A549 (cell line): Measurements from ENCODE around the gene CC2D1A.

Experiments used
- CBX2 ChIP-seq: fragments of 200-600 bp; sonication (generic); IDR thresholded peaks from 2 replicates; pipeline ENCODE4 v1.6.1; 2016; ENCODE audit warnings: low read depth, mild to moderate bottlenecking, borderline replicate concordance
- CEBPB ChIP-seq, 2 experiments: fragments of >200 bp in 1 of 2; sonication (Bioruptor Twin) in 1 of 2; formaldehyde crosslinking in 1 of 2; IDR thresholded peaks; 2 replicates each; pipeline ENCODE4 v1.6.1; 2012 to 2016
- KDM1A ChIP-seq: fragments of 200-600 bp; sonication (generic); IDR thresholded peaks from 2 replicates; pipeline ENCODE4 v1.6.1; 2016; ENCODE audit warnings: low read depth, mild to moderate bottlenecking
- MAX ChIP-seq: IDR thresholded peaks from 2 replicates; pipeline ENCODE4 v1.6.1; 2012
- MAZ ChIP-seq: fragments of 150-350 bp; IDR thresholded peaks from 2 replicates; pipeline ENCODE4 v1.6.1; 2014; ENCODE audit warnings: antibody characterized with exemption, low read depth, low read length, borderline replicate concordance
- NR3C1 ChIP-seq: fragments of >200 bp; sonication (Bioruptor Twin); formaldehyde crosslinking; IDR thresholded peaks from 3 replicates; pipeline ENCODE4 v1.6.1; 2017
- PBX3 ChIP-seq: IDR thresholded peaks from 2 replicates; pipeline ENCODE4 v1.6.1; 2012
- POLR2A ChIP-seq: IDR thresholded peaks from 2 replicates; pipeline ENCODE4 v1.6.1; 2012; ENCODE audit warnings: mild to moderate bottlenecking, low read length
- RAD21 ChIP-seq, 2 experiments: fragments of >200 bp in 1 of 2; sonication (Bioruptor Twin) in 1 of 2; formaldehyde crosslinking in 1 of 2; IDR thresholded peaks in 1 of 2; conservative IDR thresholded peaks in 1 of 2; 2 replicates in 1 of 2; 3 replicates in 1 of 2; pipeline ENCODE4 v1.6.1; 2012 to 2018; ENCODE audit warnings: inconsistent platforms in 1 of 2
- RFX5 ChIP-seq: fragments of 450-650 bp; IDR thresholded peaks from 2 replicates; pipeline ENCODE4 v1.7.1; 2014; ENCODE audit warnings: antibody characterized with exemption, mild to moderate bottlenecking, moderate library complexity
- SMC3 ChIP-seq: fragments of >200 bp; sonication (Bioruptor Twin); formaldehyde crosslinking; IDR thresholded peaks from 3 replicates; pipeline ENCODE4 v1.6.1; 2018; ENCODE audit warnings: inconsistent platforms
- TF ChIP-seq, protein P1 (sequence below): fragments of >200 bp; sonication (Bioruptor Twin); formaldehyde crosslinking; IDR thresholded peaks from 3 replicates; pipeline ENCODE4 v1.5.1; 2016
- TF ChIP-seq, protein P2 (sequence below): fragments of 200-600 bp; sonication (generic); IDR thresholded peaks from 2 replicates; pipeline ENCODE4 v1.6.1; 2016; ENCODE audit warnings: antibody characterized with exemption, mild to moderate bottlenecking, moderate library complexity

GRCh38 chr19:13883516-13884064 lies 22.4 kb upstream of the CC2D1A start:
- TF ChIP-seq RAD21 (conservative IDR thresholded peaks at IDR 0.05 in 1 of 2, IDR thresholded peaks at IDR 0.05 in 1 of 2): no peak
- TF ChIP-seq RFX5: no peak
- no peak for TF ChIP-seq CEBPB (IDR thresholded peaks at IDR 0.05)
- TF ChIP-seq MAX: no peak
- TF ChIP-seq, protein P1, sequence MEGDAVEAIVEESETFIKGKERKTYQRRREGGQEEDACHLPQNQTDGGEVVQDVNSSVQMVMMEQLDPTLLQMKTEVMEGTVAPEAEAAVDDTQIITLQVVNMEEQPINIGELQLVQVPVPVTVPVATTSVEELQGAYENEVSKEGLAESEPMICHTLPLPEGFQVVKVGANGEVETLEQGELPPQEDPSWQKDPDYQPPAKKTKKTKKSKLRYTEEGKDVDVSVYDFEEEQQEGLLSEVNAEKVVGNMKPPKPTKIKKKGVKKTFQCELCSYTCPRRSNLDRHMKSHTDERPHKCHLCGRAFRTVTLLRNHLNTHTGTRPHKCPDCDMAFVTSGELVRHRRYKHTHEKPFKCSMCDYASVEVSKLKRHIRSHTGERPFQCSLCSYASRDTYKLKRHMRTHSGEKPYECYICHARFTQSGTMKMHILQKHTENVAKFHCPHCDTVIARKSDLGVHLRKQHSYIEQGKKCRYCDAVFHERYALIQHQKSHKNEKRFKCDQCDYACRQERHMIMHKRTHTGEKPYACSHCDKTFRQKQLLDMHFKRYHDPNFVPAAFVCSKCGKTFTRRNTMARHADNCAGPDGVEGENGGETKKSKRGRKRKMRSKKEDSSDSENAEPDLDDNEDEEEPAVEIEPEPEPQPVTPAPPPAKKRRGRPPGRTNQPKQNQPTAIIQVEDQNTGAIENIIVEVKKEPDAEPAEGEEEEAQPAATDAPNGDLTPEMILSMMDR: no peak
- TF ChIP-seq, protein P2, sequence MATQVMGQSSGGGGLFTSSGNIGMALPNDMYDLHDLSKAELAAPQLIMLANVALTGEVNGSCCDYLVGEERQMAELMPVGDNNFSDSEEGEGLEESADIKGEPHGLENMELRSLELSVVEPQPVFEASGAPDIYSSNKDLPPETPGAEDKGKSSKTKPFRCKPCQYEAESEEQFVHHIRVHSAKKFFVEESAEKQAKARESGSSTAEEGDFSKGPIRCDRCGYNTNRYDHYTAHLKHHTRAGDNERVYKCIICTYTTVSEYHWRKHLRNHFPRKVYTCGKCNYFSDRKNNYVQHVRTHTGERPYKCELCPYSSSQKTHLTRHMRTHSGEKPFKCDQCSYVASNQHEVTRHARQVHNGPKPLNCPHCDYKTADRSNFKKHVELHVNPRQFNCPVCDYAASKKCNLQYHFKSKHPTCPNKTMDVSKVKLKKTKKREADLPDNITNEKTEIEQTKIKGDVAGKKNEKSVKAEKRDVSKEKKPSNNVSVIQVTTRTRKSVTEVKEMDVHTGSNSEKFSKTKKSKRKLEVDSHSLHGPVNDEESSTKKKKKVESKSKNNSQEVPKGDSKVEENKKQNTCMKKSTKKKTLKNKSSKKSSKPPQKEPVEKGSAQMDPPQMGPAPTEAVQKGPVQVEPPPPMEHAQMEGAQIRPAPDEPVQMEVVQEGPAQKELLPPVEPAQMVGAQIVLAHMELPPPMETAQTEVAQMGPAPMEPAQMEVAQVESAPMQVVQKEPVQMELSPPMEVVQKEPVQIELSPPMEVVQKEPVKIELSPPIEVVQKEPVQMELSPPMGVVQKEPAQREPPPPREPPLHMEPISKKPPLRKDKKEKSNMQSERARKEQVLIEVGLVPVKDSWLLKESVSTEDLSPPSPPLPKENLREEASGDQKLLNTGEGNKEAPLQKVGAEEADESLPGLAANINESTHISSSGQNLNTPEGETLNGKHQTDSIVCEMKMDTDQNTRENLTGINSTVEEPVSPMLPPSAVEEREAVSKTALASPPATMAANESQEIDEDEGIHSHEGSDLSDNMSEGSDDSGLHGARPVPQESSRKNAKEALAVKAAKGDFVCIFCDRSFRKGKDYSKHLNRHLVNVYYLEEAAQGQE: no peak
- TF ChIP-seq CBX2: no peak
- TF ChIP-seq POLR2A: no peak
- TF ChIP-seq SMC3: no peak
- TF ChIP-seq KDM1A: no peak
- no peak for TF ChIP-seq PBX3
- no peak for TF ChIP-seq MAZ
- TF ChIP-seq NR3C1: no peak
